HT-29 (cell line): ENCODE results near the gene BPTF. TPM values are rescaled to one million over a fixed set of nuclear protein-coding genes. Genes with fewer than 3 reads are reported as not detected.
A peak's percentile ranks its signal among the peaks of the same experiment; 100 is the strongest.
"Not testable (repeated sequence)": the region's sequence is repeated elsewhere in the genome, so short reads cannot be mapped to it uniquely, and the experiment has no call there.

Experiments
- DNase-seq: peaks from one replicate; pipeline ENCODE4 v3.0.0-alpha.2; 2015; ENCODE audit warnings: low spot score
- total RNA-seq: library from RNA; depleted of rRNA; stranded (reverse); fragments of >200 nt; shearing (Covaris generic); gene quantifications from 2 replicates; pipeline ENCODE4 v1.2.3, GENCODE V29; 2014

Gene BPTF
- total RNA-seq, 1 experiment from 2014 or later: 70.6 TPM

- peak; percentile 98 for DNase-seq
These were observed 137.9 kb downstream of the BPTF start for GRCh38 chr17:67963145-67963572.

- DNase-seq: no peak
These were observed 145.5 kb downstream of the BPTF start for GRCh38 chr17:67970783-67971182.

- no peak for DNase-seq
These were observed 148.9 kb downstream of the BPTF start for GRCh38 chr17:67974185-67974584.

- DNase-seq: no peak
These were observed 149.3 kb downstream of the BPTF start for GRCh38 chr17:67974598-67975066.

- not testable (repeated sequence) for DNase-seq
These were observed 151.0 kb downstream of the BPTF start for GRCh38 chr17:67976306-67976705.

- DNase-seq: no peak
These were observed 155.2 kb downstream of the BPTF start for GRCh38 chr17:67980456-67980855.

GRCh38 chr17:67980883-67981282 is 155.6 kb downstream of the BPTF start:
- DNase-seq: not testable (repeated sequence)

GRCh38 chr17:67982034-67982640 is 156.8 kb downstream of the BPTF start:
- DNase-seq: no peak

- no peak for DNase-seq
These were observed 157.5 kb downstream of the BPTF start for GRCh38 chr17:67982686-67983382.

- no peak for DNase-seq
These were observed 158.0 kb downstream of the BPTF start for GRCh38 chr17:67983383-67983688.

GRCh38 chr17:67990909-67991308 is 165.6 kb downstream of the BPTF start:
- DNase-seq: no peak

- DNase-seq: peak; percentile 78
These were observed 167.3 kb downstream of the BPTF start for GRCh38 chr17:67992548-67993152.

GRCh38 chr17:67993153-67993997 is 168.1 kb downstream of the BPTF start:
- peak; percentile 91 for DNase-seq

- DNase-seq: no peak
These were observed 168.7 kb downstream of the BPTF start for GRCh38 chr17:67993998-67994361.

GRCh38 chr17:67994817-67995569 is 169.7 kb downstream of the BPTF start:
- peak; percentile 57 for DNase-seq

- peak; percentile 41 for DNase-seq
These were observed 170.4 kb downstream of the BPTF start for GRCh38 chr17:67995570-67996263.

- DNase-seq: not testable (repeated sequence)
These were observed 171.2 kb downstream of the BPTF start, which contains the start of gene C17orf58 for GRCh38 chr17:67996301-67997171. C17orf58 (minus strand) TSS chr17:67996469; CDS start chr17:67996198, 271 bp downstream.

- DNase-seq: no peak
These were observed 173.2 kb downstream of the BPTF start for GRCh38 chr17:67998466-67998865.

GRCh38 chr17:67999291-67999911 is 174.1 kb downstream of the BPTF start:
- peak; percentile 38 for DNase-seq
